CD14-positive monocyte (primary cell): ENCODE results near the gene P2RX6. TPM values are rescaled to one million over a fixed set of nuclear protein-coding genes. Genes with fewer than 3 reads are reported as not detected.
A peak's percentile ranks its signal among the peaks of the same experiment; 100 is the strongest.

ENCODE experiments used
- DNase-seq, 3 donors: peaks; one replicate each; pipeline ENCODE4 v3.0.0-alpha.2; 2011 to 2022
- H2AFZ ChIP-seq: 2 replicates; pipeline ENCODE4 v1.6.0; 2012; ENCODE audit warnings: mild to moderate bottlenecking, low read depth, low read length, inconsistent platforms; ENCODE audit not compliant: insufficient read depth, poor library complexity, severe bottlenecking
- H3K27ac ChIP-seq, 2 donors: 1 replicate in 1 of 2; 2 replicates in 1 of 2; pipeline ENCODE4 v1.5.1; 2012 to 2013; ENCODE audit warnings: low read length in 2 of 2, control low read depth in 1 of 2, inconsistent platforms in 1 of 2, low read depth in 1 of 2, mild to moderate bottlenecking in 1 of 2
- H3K27me3 ChIP-seq, 2 donors: one replicate each; pipeline versions ENCODE4 v1.6.0 to v1.6.1; 2011 to 2013; ENCODE audit warnings: low read length in 2 of 2; ENCODE audit not compliant: control insufficient read depth in 2 of 2, insufficient read depth in 2 of 2
- H3K36me3 ChIP-seq, 2 donors: replicated peaks in 1 of 2; 1 replicate in 1 of 2; 2 replicates in 1 of 2; pipeline versions ENCODE4 v1.5.1 to v1.6.1; 2012 to 2013; ENCODE audit warnings: low read length in 2 of 2, control low read depth in 1 of 2, inconsistent platforms in 1 of 2, mild to moderate bottlenecking in 1 of 2; ENCODE audit not compliant: insufficient read depth in 2 of 2, control insufficient read depth in 1 of 2
- H3K4me1 ChIP-seq, 2 donors: 1 replicate in 1 of 2; 2 replicates in 1 of 2; pipeline versions ENCODE4 v1.5.1 to v1.6.1; 2012 to 2013; ENCODE audit warnings: low read length in 2 of 2, control low read depth in 1 of 2, inconsistent platforms in 1 of 2, mild to moderate bottlenecking in 1 of 2, moderate library complexity in 1 of 2; ENCODE audit not compliant: insufficient read depth in 2 of 2, control insufficient read depth in 1 of 2
- H3K4me2 ChIP-seq: replicated peaks from 2 replicates; pipeline ENCODE3; 2012; ENCODE audit warnings: low read length, moderate library complexity, mild to moderate bottlenecking; ENCODE audit not compliant: poor library complexity, severe bottlenecking; ENCODE audit errors: extremely low read depth
- H3K4me3 ChIP-seq, 3 experiments: fragments of 200-600 bp in 1 of 3; sonication (generic) in 1 of 3; replicated peaks in 1 of 3; 1 replicate in 2 of 3; 2 replicates in 1 of 3; pipeline ENCODE4 v1.5.1; 2011 to 2013; ENCODE audit warnings: low read length in 3 of 3, mild to moderate bottlenecking in 3 of 3, control low read depth in 2 of 3, low read depth in 2 of 3, inconsistent platforms in 1 of 3, moderate library complexity in 1 of 3
- H3K79me2 ChIP-seq: 2 replicates; pipeline ENCODE4 v1.6.0; 2012; ENCODE audit warnings: mild to moderate bottlenecking, control low read depth, inconsistent platforms, low read length, moderate library complexity; ENCODE audit not compliant: insufficient read depth
- H3K9ac ChIP-seq: 2 replicates; pipeline ENCODE4 v1.6.0; 2017; ENCODE audit warnings: low read length, mild to moderate bottlenecking; ENCODE audit not compliant: insufficient read depth, poor library complexity, severe bottlenecking
- H3K9me3 ChIP-seq, 2 donors: replicated peaks in 1 of 2; 1 replicate in 1 of 2; 2 replicates in 1 of 2; pipeline versions ENCODE4 v1.5.1 to v1.6.1; 2012 to 2013; ENCODE audit warnings: low read length in 2 of 2, control low read depth in 1 of 2; ENCODE audit not compliant: control insufficient read depth in 1 of 2, insufficient read depth in 1 of 2
- H4K20me1 ChIP-seq: 2 replicates; pipeline ENCODE4 v1.6.0; 2012; ENCODE audit warnings: mild to moderate bottlenecking, low read length, control low read depth, moderate library complexity; ENCODE audit not compliant: insufficient read depth
- H3K27ac Mint-ChIP-seq, 7 donors: one replicate each; pipeline ENCODE4 v1.8.0; 2020; ENCODE audit warnings: mild to moderate bottlenecking in 7 of 7, mixed read lengths in 7 of 7, moderate library complexity in 6 of 7, inconsistent platforms in 2 of 7
- H3K27me3 Mint-ChIP-seq, 3 donors: one replicate each; pipeline ENCODE4 v1.8.0; 2021 to 2022; ENCODE audit warnings: low read depth in 3 of 3, mild to moderate bottlenecking in 3 of 3, mixed read lengths in 3 of 3, moderate library complexity in 3 of 3, inconsistent platforms in 1 of 3
- H3K36me3 Mint-ChIP-seq, 2 donors: one replicate each; pipeline ENCODE4 v1.8.0; 2020; ENCODE audit warnings: mixed read lengths in 2 of 2, inconsistent platforms in 1 of 2, mild to moderate bottlenecking in 1 of 2
- H3K4me1 Mint-ChIP-seq: one replicate; pipeline ENCODE4 v1.8.0; 2020; ENCODE audit warnings: mild to moderate bottlenecking, mixed read lengths
- H3K4me3 Mint-ChIP-seq, 2 donors: one replicate each; pipeline ENCODE4 v1.8.0; 2020; ENCODE audit warnings: mild to moderate bottlenecking in 2 of 2, mixed read lengths in 2 of 2, moderate library complexity in 1 of 2
- H3K9me3 Mint-ChIP-seq, 7 donors: one replicate each; pipeline ENCODE4 v1.8.0; 2020 to 2022; ENCODE audit warnings: mixed read lengths in 7 of 7, mild to moderate bottlenecking in 6 of 7, moderate library complexity in 6 of 7, inconsistent platforms in 2 of 7
- CTCF ChIP-seq: fragments of 200-600 bp; IDR thresholded peaks from one replicate; pipeline ENCODE4 v1.8.0; 2022; ENCODE audit warnings: antibody characterized with exemption, mild to moderate bottlenecking
- WGBS: methylation state at CpG from one replicate; pipeline ENCODE4 v1.1.5; 2013; ENCODE audit warnings: missing lambda C conversion rate; ENCODE audit not compliant: insufficient coverage; 5-methylcytosine and 5-hydroxymethylcytosine counted together
- intact Hi-C, 2 donors: fragments of 100-400 bp; cut with micrococcal nuclease; formaldehyde crosslinking; loops; one replicate each; pipeline versions ENCODE4 v1.15.0 to v1.15.1; 2023
- polyA plus RNA-seq, 3 donors: library from polyadenylated mRNA; depleted of rRNA in 1 of 3; unstranded in 2 of 3; stranded (reverse) in 1 of 3; fragments of 300-500 nt in 2 of 3; fragments of >200 nt in 1 of 3; fragmentation: Illumina TruSeq in 2 of 3; gene quantifications; 1 replicate in 2 of 3; 2 replicates in 1 of 3; pipeline ENCODE4 v1.2.3, GENCODE V29; 2012 to 2021

The P2RX6 gene
- polyA plus RNA-seq, 3 donors = not detected

- Histone ChIP-seq H3K4me3 (no peak overlapping the region), H3K27ac (no peak overlapping the region), H2AFZ (no peak overlapping the region), H3K9me3 (no peaks in the 10 kb centered on the region), H3K36me3 (no peaks in the 10 kb centered on the region), H3K27me3 (peaks cover 9 to 30% of the 10 kb centered on the region in 2 donors), H3K9ac (no peak overlapping the region), H3K4me2 (no peak overlapping the region), H3K4me1 (no peaks in the 10 kb centered on the region), H4K20me1 (no peaks in the 10 kb centered on the region), H3K79me2 (no peaks in the 10 kb centered on the region)
- H3K27me3 Mint-ChIP-seq = peaks cover 32 to 39% (median 37%) of the 10 kb centered on the region in 3 donors
- no peaks in the 10 kb centered on the region for H3K36me3 Mint-ChIP-seq
- peaks cover 0 to 5% (median 0%) of the 10 kb centered on the region in 7 donors for H3K9me3 Mint-ChIP-seq
- WGBS = 96% methylated on average over 15 of the region's 15 CpGs
- TF ChIP-seq CTCF = no peak
- no peaks in the 10 kb centered on the region for H3K4me1 Mint-ChIP-seq
- DNase-seq = no peak
- intact Hi-C loops = no loop called here
- no peak overlapping the region for H3K27ac Mint-ChIP-seq
- peak overlapping the region in 1 of 2 donors; percentile 36 for H3K4me3 Mint-ChIP-seq
Measured at GRCh38 chr22:21030032-21030431, 15.1 kb downstream of the P2RX6 start.

- no peak for DNase-seq
- TF ChIP-seq CTCF = no peak
- Mint-ChIP-seq H3K4me3 (peak overlapping the region in 1 of 2 donors; percentile 35), H3K9me3 (peaks cover 0 to 5% (median 0%) of the 10 kb centered on the region in 7 donors), H3K36me3 (no peaks in the 10 kb centered on the region), H3K27ac (peak overlapping the region in 1 of 7 donors; percentile 25), H3K27me3 (peaks cover 32 to 41% (median 40%) of the 10 kb centered on the region in 3 donors), H3K4me1 (no peaks in the 10 kb centered on the region)
- Histone ChIP-seq H3K4me1 (no peaks in the 10 kb centered on the region), H2AFZ (no peak overlapping the region), H3K9me3 (no peaks in the 10 kb centered on the region), H3K27me3 (peaks cover 9 to 30% of the 10 kb centered on the region in 2 donors), H3K4me3 (no peak overlapping the region), H3K27ac (no peak overlapping the region), H3K4me2 (no peak overlapping the region), H3K36me3 (no peaks in the 10 kb centered on the region), H4K20me1 (no peaks in the 10 kb centered on the region), H3K79me2 (no peaks in the 10 kb centered on the region), H3K9ac (no peak overlapping the region)
- WGBS = 95% methylated on average over 38 of the region's 40 CpGs
- intact Hi-C loops = no loop called here
Measured at GRCh38 chr22:21030621-21031544, 15.9 kb downstream of the P2RX6 start.
